ENCODE measurements around the gene HOXA6. TPM values are rescaled to one million over a fixed set of nuclear protein-coding genes. Genes with fewer than 3 reads are reported as not detected.

Gene HOXA6
- total and polyA plus RNA-seq, 2 of the 4 experiments (the other 2 are of a cell fraction), result 1.4 to 1.8 TPM

DNA sequence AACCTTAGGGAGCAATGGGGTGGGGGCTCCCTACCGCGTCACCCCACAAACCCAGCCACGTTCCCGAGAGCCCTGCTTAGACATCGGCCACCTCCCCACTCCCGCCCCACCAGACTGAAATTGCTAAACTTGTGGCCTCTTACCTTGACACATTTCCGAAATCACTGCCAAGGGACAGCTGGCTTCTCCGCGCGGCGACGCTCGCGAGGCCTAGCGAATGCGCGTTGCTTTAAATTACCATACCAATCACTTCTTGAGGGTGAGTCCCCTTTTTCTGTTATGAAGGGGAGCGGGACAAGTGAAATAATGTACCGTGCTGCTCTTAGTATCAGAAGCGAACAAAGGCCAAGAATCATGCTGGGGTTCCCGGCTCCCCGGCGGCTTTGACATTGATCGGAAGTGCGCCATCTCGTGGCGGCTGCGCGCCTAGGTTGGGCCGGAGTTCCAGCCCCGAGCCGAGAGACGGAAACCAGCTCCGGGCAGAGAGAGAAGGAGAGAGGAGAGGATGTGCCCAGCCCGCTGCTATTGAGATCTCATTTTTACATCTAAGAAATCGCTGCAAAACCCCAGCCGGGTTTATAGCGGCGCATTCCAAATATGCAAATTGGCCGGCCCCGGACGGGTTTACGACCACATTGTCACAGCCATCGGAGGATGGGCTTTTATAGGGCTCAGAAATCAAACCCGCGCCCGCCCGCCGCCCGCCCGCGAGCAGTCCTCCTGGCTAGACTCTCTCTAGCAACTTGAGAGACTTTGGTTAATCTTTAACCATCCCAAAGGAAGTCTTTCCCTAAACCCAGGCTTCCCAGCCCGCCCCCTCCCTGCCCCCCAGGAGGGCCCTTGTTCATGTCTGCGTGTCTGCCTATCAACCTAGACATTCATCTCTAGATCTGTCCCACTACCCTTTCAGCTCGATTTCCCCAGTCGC is 32.2 kb upstream of the HOXA6 start:
- Histone ChIP-seq H3K79me1 (ENCODE audit: low read depth in 1 of 2, low read length in 2 of 2) (no peaks in the 10 kb centered on the region), H4K91ac (ENCODE audit: insufficient read depth, low read depth, low read length) (no peak overlapping the region), H3K18ac (ENCODE audit: low read depth, low read length) (no peak overlapping the region), H3K36me3 (ENCODE audit: control insufficient read depth, insufficient read depth, low read length) (no peaks in the 10 kb centered on the region), H2BK5ac (ENCODE audit: low read depth, low read length, poor library complexity, severe bottlenecking) (no peak overlapping the region), H2BK120ac (ENCODE audit: low read depth, low read length) (no peak overlapping the region), H3K4me3 (ENCODE audit: insufficient read depth, low read depth, low read length) (no peak overlapping the region), H3K23ac (ENCODE audit: low read depth, low read length) (no peak overlapping the region), H3K14ac (replicated peaks; ENCODE audit: low read depth, low read length) (no peak overlapping the region), H4K5ac (ENCODE audit: low read depth, low read length) (no peak overlapping the region), H2AK9ac (replicated peaks; ENCODE audit: low read depth, low read length, poor library complexity) (no peak overlapping the region), H2BK20ac (ENCODE audit: low read depth, low read length) (no peak overlapping the region), H3K56ac (ENCODE audit: extremely low read depth, insufficient read depth, low read length) (no peak overlapping the region), H2BK15ac (ENCODE audit: low read depth, low read length) (no peak overlapping the region), H3K9me3 (ENCODE audit: control insufficient read depth, insufficient read depth, low read length) (peaks cover 4% of the 10 kb centered on the region; the same call in 1 of the 2 replicates), H2AK5ac (ENCODE audit: low read depth, low read length) (no peak overlapping the region), H3K4me1 (ENCODE audit: control insufficient read depth, insufficient read depth, low read length) (peaks cover 1% of the 10 kb centered on the region; the same call in 1 of the 2 replicates), H2AFZ (replicated peaks; ENCODE audit: low read length, poor library complexity) (peak overlapping the region; percentile 64), H4K8ac (ENCODE audit: low read depth in 2 of 2, low read length in 2 of 2) (no peak overlapping the region), H4K20me1 (ENCODE audit: insufficient read depth, low read length) (peaks cover 5% of the 10 kb centered on the region; the same call in 1 of the 2 replicates), H3K9me1 (ENCODE audit: insufficient read depth, low read length) (no peaks in the 10 kb centered on the region), H3K27me3 (ENCODE audit: control insufficient read depth, insufficient read depth, low read length) (peaks cover 87% of the 10 kb centered on the region), H3K27ac (ENCODE audit: insufficient read depth, low read length) (no peak overlapping the region), H3K4me2 (ENCODE audit: low read depth, low read length) (peak overlapping the region; percentile 45), H3K4ac (ENCODE audit: low read depth, low read length) (no peak overlapping the region), H3K9ac (ENCODE audit: low read depth, low read length) (no peak overlapping the region)
- POLR2A ChIA-PET (ENCODE audit: unreplicated experiment), result no interaction called here
- intact Hi-C loops (cut with micrococcal nuclease) (no loop called here), in situ Hi-C loops (cut with MboI; ENCODE audit: low sequenced_read_pairs) (no loop called here), dilution Hi-C loops (cut with HindIII; ENCODE audit: low sequenced_read_pairs, unreplicated experiment) (no loop called here)
- peak; percentile 45 for DNase-seq
- TF ChIP-seq RAD21 (IDR thresholded peaks at IDR 0.05; ENCODE audit: low read length) (peak; percentile 35), POLR2A (IDR thresholded peaks at IDR 0.05; ENCODE audit: low read depth, low read length) (no peak), SMC3 (IDR thresholded peaks at IDR 0.05; ENCODE audit: low read depth, low read length) (peak; percentile 34; the same call in 1 of the 2 replicates), RCOR1 (IDR thresholded peaks at IDR 0.05; ENCODE audit: insufficient replicate concordance, low read length) (no peak)
- TF ChIP-seq, protein P1, sequence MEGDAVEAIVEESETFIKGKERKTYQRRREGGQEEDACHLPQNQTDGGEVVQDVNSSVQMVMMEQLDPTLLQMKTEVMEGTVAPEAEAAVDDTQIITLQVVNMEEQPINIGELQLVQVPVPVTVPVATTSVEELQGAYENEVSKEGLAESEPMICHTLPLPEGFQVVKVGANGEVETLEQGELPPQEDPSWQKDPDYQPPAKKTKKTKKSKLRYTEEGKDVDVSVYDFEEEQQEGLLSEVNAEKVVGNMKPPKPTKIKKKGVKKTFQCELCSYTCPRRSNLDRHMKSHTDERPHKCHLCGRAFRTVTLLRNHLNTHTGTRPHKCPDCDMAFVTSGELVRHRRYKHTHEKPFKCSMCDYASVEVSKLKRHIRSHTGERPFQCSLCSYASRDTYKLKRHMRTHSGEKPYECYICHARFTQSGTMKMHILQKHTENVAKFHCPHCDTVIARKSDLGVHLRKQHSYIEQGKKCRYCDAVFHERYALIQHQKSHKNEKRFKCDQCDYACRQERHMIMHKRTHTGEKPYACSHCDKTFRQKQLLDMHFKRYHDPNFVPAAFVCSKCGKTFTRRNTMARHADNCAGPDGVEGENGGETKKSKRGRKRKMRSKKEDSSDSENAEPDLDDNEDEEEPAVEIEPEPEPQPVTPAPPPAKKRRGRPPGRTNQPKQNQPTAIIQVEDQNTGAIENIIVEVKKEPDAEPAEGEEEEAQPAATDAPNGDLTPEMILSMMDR (conservative IDR thresholded peaks at IDR 0.05; ENCODE audit: low read depth, low read length), result peak; percentile 78
- no TSS peak for BruUV-seq (replicated peaks)
- CTCF ChIA-PET, result interaction anchor here (0.6 to 1.3 kb wide), 12 partner anchors 10 to 1520 kb away, joined by 3 to 5 read pairs (median 3); partner anchors contain the start of gene HOXA5
- peak; percentile 84 for ATAC-seq (ENCODE audit: low read depth)
- WGBS, 2 experiments (ENCODE audit: extremely low coverage in 2 of 2, insufficient read length in 1 of 2), result 9% methylated on average over 24 of the region's 56 CpGs; no CpG with 5 or more reads in 1 of the 2 experiments
